COLO668 (cell line): ENCODE data around the gene CEL.

Source experiments
- DNase-seq: peaks from one replicate; lab custom pipeline; 2025; ENCODE audit not compliant: unreplicated experiment; lab: John Stamatoyannopoulos, UW

The CEL gene

DNA sequence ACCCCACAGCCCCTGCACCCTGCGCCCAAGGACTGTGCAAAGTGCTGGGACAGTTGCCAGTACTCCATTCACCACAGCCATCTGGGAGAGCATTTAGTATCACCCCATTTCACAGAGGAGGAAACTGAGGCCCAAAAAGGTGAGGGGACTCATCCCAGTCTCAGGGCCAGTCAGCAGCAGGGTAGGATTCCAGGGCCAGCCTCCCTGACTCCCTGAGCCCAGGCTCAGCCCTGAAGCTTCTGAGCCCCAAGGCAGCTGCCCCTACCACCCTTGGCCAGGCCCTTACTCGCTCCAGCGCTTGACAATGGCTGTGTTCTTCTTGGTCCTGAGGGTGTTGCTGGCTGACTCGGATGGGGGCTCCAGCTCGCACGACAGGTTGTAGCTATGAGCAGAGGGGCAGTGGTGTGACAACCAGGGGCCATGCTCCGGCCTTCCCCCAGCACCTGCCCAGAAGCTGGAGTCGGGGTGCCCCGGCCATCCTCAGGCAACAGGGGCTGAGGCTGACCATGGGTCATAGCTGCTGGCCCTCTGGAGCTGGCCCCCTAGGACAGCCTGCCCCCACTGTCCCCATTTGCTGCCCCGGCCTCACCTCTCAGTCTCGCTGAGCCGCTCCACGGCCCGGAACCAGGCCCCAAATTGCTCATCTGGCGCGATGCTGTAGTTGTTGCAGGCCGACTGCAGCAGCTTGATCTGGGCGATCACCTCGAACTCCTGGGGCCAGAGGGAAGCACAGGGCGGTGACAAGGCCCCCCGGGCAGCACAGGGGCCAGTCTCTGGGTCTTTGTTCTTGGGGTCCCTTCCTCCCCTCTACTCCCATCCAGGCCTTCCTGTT lies 40.6 kb downstream of the CEL start:
- DNase-seq = no peak

GRCh38 chr9:133103183-133103986 lies 41.6 kb downstream of the CEL start:
- DNase-seq = peak; percentile 66

DNA sequence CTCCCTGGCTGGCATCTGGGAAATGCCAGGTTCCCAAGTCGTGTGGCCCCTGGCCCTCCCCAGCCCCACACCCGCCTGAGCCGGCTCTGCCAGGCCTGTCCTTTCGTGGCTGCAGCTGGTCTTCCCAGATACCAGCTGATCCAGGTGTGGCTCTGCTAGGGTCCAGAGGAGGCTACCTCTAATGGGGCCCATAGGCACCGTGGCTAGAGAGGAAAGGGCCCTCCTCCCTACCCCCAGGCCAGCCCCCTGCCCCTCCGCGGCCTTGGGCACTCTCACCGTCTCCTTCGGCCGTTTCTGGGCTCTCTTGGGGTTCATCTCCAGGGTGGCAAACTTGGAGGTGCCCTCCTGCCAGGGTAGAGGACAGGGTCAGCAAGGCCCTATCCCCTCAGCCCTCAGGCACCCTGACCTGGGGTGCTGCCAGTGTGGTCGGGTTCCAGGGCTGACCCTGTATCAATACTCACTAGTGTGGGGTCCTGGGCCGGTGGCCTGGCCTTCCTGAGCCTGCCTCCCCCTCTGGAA lies 42.3 kb downstream of the CEL start:
- no peak for DNase-seq

DNA sequence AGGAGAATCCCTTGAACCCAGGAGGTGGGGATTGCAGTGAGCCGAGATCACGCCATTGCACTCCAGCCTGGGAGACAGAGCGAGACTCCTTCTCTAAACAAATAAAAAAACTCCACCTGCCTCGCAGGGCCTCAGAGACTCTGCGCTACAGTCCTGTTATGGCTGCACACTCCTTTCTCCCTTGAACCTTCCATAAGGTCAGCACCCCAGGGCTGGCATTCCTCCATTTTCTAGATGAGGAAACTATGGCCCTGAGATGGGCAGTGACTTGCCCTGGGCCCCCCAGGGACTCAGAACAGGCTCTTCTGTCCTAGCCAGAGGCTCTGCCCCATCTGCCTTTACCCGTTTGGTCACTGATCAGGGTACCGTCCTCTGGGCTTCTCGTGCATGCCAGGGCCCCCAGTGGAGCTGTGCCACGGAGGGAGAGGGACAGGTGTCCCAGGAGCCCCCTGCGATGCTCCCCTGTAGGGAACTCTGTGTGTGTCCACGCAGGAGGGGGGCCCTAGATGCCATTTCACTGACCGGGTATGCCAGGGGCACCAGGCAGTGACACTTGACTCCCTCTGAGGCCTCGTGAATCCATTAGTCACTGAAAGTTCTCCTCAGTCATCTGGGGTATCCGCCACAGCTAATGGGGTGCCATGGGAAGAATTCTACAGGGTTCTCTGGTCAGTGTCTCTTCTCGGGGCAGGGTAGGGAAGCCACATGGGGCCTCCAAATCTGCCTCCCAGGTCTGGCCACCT lies 43.1 kb downstream of the CEL start:
- DNase-seq = no peak

GRCh38 chr9:133105461-133105770 lies 43.6 kb downstream of the CEL start:
- no peak for DNase-seq

- DNase-seq = no peak
Observed at GRCh38 chr9:133106511-133107244, 44.9 kb downstream of the CEL start.

DNA sequence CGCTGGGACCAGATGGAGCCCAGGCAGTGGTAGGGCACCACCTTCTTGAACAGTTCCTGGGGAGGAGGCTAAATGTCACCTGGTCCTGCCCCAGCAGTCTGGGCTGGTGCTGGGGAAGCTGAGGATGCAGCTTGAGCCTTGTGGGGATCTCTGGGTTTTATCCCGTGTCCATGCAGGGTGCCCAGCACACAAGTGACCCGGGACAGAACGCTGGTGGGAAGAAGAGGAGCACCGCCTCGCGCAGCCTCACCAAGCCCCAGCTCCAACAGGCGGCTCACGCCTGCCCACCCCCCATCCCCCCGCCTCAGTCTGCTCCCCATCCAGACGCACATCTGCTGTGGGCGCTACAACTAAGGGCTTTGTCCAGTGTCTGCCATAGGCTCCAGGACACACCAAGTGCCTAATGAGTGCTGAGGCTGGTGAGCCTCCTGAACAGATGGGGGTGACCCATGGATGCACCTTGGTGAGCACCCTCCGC lies 45.5 kb downstream of the CEL start:
- no peak for DNase-seq

GRCh38 chr9:133107961-133108793 lies 46.4 kb downstream of the CEL start:
- DNase-seq = no peak

GRCh38 chr9:133108794-133109641 lies 47.2 kb downstream of the CEL start:
- no peak for DNase-seq

DNA sequence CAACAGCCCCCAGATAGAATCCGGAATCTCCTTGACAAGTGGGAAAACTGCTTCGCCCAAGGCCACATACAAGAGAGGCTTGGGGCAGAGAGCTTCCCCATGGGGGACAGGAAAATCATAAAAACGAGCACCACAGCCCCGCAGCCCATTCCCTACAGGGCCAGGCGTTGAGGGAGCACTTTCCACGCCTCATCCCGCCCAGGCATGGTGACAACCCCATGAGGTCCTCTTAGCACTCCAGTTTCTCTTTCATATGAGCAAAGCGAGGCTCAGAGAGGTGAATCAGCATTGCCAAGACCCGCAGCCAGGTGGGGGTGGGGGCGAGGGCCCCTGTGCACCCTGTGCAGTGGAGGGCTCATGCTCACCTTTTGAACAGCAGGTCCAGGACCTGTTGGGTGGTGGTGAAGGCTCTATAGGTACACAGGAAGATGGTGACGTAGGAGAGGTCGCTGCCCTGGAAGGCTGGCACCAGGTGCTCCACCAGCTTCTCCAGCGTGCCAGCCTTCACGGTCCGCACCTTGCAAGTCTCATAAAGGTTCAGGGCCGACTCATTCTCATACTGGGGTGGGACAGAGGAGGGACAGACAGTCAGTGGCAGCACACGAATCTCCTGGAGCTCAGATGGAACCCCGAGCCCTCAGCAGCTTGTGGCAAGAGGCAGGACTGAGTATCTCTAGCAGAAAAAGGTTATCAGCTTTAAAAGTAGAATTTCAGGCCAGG lies 48.3 kb downstream of the CEL start:
- no peak for DNase-seq

DNA sequence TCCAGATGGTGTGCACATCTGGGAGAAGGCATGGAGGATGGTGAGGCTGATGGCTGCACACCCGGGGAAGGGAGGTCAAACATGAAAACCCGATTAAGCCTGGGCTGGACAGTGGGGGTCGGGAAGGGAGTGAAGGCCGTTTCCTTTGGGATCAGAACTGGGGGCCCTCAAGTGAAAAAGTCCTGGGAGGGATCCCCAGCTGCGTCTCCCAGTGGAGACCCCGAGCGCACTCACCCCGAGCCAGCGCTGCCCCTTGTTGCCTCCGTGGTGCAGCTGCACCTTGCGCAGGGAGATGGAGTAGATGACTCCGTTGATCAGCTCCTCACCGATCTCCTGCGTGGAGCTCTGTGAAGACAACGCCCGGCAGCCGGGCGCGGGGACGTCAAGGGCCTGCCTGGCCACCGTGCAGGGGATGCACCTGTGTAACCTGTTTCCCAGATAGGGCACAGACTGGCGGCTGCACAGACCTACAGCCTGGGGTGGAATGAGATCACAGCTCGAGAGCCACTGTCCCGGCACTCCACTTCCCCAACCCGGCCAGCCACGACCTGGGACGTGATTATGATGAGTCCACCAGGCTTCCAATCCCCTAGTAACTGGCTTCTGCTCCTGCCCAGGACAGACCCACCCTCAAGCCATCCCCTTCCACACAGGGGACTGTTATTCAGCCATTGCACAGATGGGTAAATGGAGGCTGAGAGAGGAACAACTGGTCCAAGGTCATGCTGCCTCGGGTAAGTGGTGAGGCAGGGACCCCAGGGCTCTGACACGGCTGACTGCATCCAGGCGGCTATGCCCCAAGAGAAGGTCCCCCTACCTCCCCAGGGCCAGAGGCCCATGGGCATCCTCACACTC lies 50.3 kb downstream of the CEL start:
- no peak for DNase-seq

DNA sequence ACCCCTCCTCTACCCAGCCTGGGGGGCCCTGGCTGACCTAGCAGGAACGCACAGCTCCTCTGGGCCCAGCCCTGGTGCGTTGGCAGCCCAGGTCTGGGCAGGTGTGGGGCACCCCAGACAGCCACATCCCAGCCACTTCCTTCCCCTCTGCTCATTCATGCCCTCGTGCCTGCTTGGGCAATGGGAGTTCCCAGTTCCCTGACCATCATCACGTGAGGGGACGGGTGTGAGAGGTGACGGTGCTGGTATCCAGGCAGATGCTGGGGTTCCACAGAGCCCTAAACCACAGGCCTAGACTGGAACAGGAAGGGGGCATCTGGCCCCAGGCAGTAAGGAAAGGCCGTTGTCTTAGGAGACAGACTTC lies 50.9 kb downstream of the CEL start:
- DNase-seq = peak; percentile 15

DNA sequence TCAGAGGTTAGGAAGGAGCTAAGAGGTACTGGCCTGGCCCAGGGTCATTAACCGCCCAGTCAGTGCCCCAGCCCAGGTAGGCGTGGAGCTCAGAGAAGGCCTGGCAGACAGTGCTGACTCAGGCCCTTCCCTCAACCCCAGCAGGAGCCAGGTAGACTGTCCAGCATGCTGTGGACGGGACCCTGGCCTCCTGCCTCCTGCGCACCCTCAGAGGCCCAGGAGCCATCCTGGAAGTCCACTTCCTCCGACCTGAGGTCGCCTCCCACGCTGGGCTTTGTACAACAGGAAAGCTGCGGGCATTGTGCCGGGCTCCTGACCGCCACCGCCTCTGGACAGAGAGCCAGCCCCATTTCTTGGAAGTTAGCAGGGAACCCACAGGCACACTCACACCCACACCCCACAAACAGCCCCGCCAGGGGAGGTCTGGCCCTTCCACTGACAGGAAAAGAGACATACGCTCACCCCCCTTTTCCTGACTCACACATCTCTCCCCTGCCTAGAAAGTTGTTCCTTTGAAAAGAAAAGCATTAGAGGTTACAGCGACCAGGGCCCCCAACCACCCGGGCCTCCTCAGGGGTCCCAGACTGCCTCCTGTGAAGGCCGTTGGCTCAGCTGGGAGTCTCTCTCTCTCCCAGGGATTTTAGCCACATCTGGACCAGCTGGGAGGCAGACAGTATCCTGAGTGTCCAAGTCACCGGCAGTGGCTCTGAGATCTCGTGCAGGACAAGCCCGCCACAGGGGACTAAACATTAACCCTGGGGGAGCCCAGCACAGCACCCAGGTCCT lies 51.6 kb downstream of the CEL start:
- no peak for DNase-seq

GRCh38 chr9:133113949-133114885 lies 52.4 kb downstream of the CEL start:
- DNase-seq = peak; percentile 84

- DNase-seq = peak; percentile 49
Observed at GRCh38 chr9:133114886-133115603, 53.3 kb downstream of the CEL start.
